Body of pancreas (tissue), 4 donors: ENCODE results near the gene CLSTN2.

Experiments
- POLR2A ChIP-seq, 3 donors: fragments of 450-650 bp; IDR thresholded peaks; one replicate each; pipeline ENCODE4 v1.6.1; 2016; ENCODE audit warnings: antibody characterized with exemption in 3 of 3, mild to moderate bottlenecking in 2 of 3
- TF ChIP-seq, protein P1 (sequence below), 7 experiments: fragments of 450-650 bp in 4 of 7; fragments of 200-600 bp in 3 of 7; sonication (generic) in 3 of 7; IDR thresholded peaks; one replicate each; pipeline ENCODE4 v1.5.1; 2016 to 2019; ENCODE audit warnings: antibody characterized with exemption in 7 of 7

DNA sequence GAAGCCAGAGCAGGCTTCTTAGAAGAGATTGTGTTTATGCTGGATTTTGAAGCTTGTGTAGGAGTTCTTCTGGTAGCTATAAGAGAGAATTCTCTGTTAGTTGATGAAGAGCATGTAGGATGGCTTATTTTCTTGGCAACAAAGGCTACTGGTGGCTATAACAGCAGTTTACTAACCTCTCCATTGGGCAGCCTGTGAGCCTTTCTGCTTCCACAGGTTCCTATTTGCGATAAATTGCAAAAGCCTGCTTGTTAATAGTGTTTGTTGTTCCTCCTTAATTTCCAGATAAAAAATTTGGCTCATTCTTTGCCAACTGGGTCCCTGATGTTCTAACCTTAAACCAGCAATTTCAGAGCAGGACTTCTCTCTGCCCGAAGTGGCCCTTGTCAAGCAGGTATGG lies 452.3 kb downstream of the CLSTN2 start:
- TF ChIP-seq, protein P1, sequence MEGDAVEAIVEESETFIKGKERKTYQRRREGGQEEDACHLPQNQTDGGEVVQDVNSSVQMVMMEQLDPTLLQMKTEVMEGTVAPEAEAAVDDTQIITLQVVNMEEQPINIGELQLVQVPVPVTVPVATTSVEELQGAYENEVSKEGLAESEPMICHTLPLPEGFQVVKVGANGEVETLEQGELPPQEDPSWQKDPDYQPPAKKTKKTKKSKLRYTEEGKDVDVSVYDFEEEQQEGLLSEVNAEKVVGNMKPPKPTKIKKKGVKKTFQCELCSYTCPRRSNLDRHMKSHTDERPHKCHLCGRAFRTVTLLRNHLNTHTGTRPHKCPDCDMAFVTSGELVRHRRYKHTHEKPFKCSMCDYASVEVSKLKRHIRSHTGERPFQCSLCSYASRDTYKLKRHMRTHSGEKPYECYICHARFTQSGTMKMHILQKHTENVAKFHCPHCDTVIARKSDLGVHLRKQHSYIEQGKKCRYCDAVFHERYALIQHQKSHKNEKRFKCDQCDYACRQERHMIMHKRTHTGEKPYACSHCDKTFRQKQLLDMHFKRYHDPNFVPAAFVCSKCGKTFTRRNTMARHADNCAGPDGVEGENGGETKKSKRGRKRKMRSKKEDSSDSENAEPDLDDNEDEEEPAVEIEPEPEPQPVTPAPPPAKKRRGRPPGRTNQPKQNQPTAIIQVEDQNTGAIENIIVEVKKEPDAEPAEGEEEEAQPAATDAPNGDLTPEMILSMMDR (IDR thresholded peaks at IDR 0.05): no peak
- no peak for TF ChIP-seq POLR2A (IDR thresholded peaks at IDR 0.05)
